Mucosa of rectum (tissue), 2 donors: ENCODE results near the gene SECISBP2.
A peak's percentile ranks its signal among the peaks of the same experiment; 100 is the strongest.
"Not testable (repeated sequence)": the region's sequence is repeated elsewhere in the genome, so short reads cannot be mapped to it uniquely, and the experiment has no call there.

Experiments
- H3K27ac ChIP-seq, 2 donors: one replicate each; pipeline ENCODE4 v1.7.0; 2013; ENCODE audit warnings: inconsistent platforms in 2 of 2, low read depth in 2 of 2, low read length in 2 of 2
- H3K27me3 ChIP-seq, 2 donors: one replicate each; pipeline ENCODE4 v1.7.0; 2013; ENCODE audit warnings: low read length in 2 of 2; ENCODE audit not compliant: control insufficient read depth in 2 of 2, insufficient read depth in 2 of 2
- H3K36me3 ChIP-seq, 2 donors: one replicate each; pipeline ENCODE4 v1.7.0; 2013; ENCODE audit warnings: low read length in 2 of 2; ENCODE audit not compliant: control insufficient read depth in 2 of 2, insufficient read depth in 2 of 2
- H3K4me1 ChIP-seq, 2 donors: one replicate each; pipeline ENCODE4 v1.7.0; 2013; ENCODE audit warnings: low read length in 2 of 2, mild to moderate bottlenecking in 1 of 2; ENCODE audit not compliant: control insufficient read depth in 2 of 2, insufficient read depth in 2 of 2
- H3K4me3 ChIP-seq, 2 donors: one replicate each; pipeline ENCODE4 v1.7.0; 2013; ENCODE audit warnings: low read length in 2 of 2
- H3K9ac ChIP-seq, 2 donors: one replicate each; pipeline ENCODE4 v1.7.0; 2013; ENCODE audit warnings: low read length in 2 of 2, low read depth in 1 of 2, mild to moderate bottlenecking in 1 of 2
- H3K9me3 ChIP-seq, 2 donors: one replicate each; pipeline ENCODE4 v1.7.0; 2013; ENCODE audit warnings: low read length in 2 of 2; ENCODE audit not compliant: control insufficient read depth in 2 of 2
- donor health status: healthy.
- donor health status: Normal muscosa, but diverticular disease.

SECISBP2 gene, protein sequence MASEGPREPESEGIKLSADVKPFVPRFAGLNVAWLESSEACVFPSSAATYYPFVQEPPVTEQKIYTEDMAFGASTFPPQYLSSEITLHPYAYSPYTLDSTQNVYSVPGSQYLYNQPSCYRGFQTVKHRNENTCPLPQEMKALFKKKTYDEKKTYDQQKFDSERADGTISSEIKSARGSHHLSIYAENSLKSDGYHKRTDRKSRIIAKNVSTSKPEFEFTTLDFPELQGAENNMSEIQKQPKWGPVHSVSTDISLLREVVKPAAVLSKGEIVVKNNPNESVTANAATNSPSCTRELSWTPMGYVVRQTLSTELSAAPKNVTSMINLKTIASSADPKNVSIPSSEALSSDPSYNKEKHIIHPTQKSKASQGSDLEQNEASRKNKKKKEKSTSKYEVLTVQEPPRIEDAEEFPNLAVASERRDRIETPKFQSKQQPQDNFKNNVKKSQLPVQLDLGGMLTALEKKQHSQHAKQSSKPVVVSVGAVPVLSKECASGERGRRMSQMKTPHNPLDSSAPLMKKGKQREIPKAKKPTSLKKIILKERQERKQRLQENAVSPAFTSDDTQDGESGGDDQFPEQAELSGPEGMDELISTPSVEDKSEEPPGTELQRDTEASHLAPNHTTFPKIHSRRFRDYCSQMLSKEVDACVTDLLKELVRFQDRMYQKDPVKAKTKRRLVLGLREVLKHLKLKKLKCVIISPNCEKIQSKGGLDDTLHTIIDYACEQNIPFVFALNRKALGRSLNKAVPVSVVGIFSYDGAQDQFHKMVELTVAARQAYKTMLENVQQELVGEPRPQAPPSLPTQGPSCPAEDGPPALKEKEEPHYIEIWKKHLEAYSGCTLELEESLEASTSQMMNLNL

DNA sequence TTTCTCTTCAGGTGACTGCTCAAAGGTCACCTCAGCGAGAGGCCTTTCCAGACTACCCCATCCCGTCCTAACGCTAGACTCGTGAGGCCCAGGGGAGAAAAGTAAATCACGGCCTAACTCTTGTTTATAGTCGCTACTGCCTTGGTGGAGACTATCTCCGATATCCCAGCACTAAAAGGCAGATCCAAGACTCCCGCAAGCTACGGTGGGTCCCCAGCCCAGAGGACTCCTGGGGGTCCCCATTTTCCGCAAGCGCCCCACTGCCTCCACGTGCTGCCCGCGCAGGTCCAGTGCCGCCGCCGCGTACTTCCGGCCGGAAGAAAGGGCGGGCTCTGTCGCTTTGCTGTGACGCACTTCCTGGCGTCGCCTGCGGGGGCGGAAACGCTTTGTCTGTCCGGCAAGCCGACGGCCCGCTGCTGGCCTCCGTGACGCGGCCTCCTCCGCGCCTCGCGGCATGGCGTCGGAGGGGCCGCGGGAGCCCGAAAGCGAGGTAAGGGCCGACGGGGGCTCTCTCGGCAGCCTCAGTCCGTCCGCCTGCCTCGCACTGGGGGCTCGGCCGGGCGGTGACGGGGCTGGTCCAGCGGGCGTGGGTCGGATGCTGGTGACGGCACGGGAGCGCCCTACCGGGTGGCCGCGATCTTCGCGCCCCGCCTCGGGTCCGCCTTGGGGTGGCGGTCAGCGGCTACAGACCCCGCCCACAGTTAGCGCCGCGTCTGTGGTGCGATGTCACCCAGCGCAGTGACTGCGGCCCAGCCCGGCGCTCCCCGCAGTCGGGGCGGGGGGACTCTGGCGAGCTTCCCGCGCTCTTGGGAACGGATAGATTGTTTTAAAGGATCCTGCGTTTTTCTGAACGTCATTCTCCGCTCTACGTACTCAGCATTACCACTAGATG is at the start of gene SECISBP2:
TSS of gene SECISBP2 (plus strand) at position 378 of the 892 bp plus-strand sequence. CDS start at position 455, 77 bp downstream.
- H3K4me3 ChIP-seq: peak within 1 kb of the TSS; percentile 75 to 91
- peaks cover 18% of the 10 kb centered on the region in 2 donors for H3K4me1 ChIP-seq
- peak within 1 kb of the TSS; percentile 99 to 100 for H3K27ac ChIP-seq
- no peaks in the 10 kb centered on the region for H3K27me3 ChIP-seq
- H3K9ac ChIP-seq: peak within 1 kb of the TSS; percentile 94 to 98
- H3K9me3 ChIP-seq: no peaks in the 10 kb centered on the region
- peaks cover 4 to 5% of the 10 kb centered on the region in 2 donors for H3K36me3 ChIP-seq

DNA sequence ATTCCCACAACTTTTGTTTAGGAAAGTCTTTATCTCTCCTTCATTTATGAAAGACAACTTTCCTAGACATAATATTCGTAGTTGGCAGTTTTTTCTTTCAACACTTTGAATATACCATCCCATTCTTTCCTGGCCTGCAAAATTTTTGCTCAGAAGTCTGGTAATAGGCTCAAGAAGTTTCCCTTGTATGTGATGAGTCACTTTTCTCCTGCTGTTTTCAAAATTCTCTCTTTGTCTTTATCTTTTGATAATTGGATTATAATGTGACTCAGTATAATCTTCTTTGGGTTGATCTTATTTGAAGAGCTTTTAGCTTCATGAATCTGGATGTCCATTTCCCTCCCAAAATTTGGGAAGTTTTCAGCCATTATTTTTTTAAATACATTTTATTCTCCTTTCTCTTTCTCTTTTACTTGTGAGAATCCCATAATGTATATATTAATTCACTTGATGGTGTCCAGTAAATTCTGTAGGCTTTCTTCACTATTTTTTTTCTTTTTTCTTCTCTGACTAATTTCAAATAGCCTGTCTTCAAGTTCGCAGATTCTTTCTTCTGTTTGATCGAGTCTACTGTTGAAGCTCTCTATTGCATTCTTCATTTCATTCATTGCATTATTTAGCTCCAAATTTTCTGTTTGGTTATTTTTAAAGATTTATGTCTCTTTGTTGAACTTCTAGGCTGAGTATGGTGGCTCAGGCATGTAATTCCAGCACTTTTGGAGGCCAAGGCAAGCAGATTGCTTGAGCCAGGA is 44.6 kb upstream of the SECISBP2 start:
- H3K9me3 ChIP-seq: peaks cover 2 to 9% of the 10 kb centered on the region in 2 donors
- no peak overlapping the region for H3K4me3 ChIP-seq

DNA sequence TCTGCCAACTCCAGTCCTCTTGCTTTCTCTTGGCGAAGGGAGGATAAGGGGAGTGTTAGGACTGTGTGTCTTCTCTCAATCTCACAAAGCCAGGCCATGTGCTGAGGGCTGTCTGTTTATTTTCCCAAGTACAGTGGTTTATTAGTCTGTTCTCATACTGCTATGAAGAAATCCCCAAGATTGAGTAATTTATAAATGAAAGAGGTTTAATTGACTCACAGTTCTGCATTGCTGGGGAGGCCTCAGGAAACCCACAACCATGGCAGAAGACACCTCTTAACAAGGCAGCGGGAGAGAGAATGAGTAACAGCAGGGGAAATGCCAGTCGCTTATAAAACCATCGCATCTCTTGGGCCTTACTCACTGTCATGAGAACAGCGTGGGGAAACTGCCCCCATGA is 43.5 kb upstream of the SECISBP2 start:
- Histone ChIP-seq H3K36me3 (no peaks in the 10 kb centered on the region), H3K9ac (no peak overlapping the region), H3K9me3 (peaks cover 2 to 9% of the 10 kb centered on the region in 2 donors), H3K4me1 (no peaks in the 10 kb centered on the region), H3K27me3 (no peaks in the 10 kb centered on the region), H3K27ac (no peak overlapping the region), H3K4me3 (no peak overlapping the region)

More for the DNA sequence above, 44.6 kb upstream of the SECISBP2 start:
- no peak overlapping the region for H3K27ac ChIP-seq
- H3K9ac ChIP-seq: no peak overlapping the region
- H3K27me3 ChIP-seq: no peaks in the 10 kb centered on the region
- H3K36me3 ChIP-seq: no peaks in the 10 kb centered on the region
- H3K4me1 ChIP-seq: no peaks in the 10 kb centered on the region

DNA sequence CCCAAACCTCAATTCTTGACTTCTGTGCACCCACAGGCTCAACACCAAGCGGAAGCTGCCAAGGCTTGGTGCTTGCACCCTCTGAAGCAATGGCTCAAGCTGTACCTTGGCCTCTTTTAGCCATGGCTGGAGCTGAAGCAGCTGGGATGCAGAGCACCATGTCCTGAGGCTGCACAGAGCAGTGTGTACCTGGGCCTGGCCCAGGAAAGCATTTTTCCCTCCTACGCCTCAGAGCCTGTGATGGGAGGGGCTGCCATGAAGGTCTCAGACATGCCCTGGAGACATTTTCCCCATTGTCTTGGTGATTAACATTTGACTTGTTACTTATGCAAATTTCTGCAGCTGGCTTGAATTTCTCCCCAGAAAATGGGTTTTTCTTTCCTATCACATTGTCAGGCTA is 42.3 kb upstream of the SECISBP2 start:
- H3K4me3 ChIP-seq, H3K9me3 ChIP-seq, H3K9ac ChIP-seq, H3K27ac ChIP-seq, H3K27me3 ChIP-seq, H3K36me3 ChIP-seq, H3K4me1 ChIP-seq: not testable (repeated sequence)

DNA sequence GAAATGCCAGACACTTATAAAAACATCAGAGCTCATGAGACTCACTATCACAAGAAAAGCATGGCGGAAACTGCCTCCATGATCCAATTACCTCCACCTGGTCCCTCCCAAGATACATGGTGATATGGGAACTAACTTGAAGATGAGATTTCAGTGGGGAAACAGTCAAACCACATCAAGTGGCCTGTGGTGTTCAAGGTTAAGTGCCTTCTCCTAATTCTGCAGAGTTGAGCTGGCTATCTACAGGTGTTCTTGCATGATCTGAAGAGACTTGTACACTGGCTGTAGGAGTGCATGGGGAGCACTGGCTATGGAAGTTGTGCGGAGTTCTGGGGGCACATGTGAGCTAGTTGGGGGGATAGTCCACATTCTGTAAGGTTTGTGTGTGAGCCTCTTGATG is 41.3 kb upstream of the SECISBP2 start:
- Histone ChIP-seq H3K9me3 (peaks cover 2 to 9% of the 10 kb centered on the region in 2 donors), H3K4me3 (no peak overlapping the region), H3K9ac (no peak overlapping the region), H3K27me3 (no peaks in the 10 kb centered on the region), H3K36me3 (no peaks in the 10 kb centered on the region), H3K4me1 (no peaks in the 10 kb centered on the region), H3K27ac (no peak overlapping the region)

DNA sequence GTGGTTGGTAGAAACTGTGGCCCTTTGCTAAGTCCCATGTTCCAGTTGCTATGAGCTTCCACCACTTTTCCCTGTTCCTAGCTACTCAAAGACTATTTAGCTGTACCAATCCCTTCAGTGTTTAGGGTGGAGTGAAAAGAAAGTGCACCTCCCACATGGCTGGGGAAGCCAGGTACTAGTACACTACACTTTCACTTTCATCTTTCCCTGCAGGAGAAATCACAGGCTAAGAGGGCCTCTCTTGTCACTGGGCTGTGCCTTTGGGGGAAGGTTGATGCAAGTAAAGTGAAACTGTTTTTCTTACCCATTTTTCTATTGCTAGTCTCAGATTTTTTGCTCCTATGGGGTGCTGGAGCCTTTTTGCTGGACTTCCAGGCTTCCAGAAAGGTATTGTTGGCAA is 40.8 kb upstream of the SECISBP2 start:
- no peak overlapping the region for H3K27ac ChIP-seq
- H3K4me1 ChIP-seq: no peaks in the 10 kb centered on the region
- H3K9ac ChIP-seq: no peak overlapping the region
- no peaks in the 10 kb centered on the region for H3K27me3 ChIP-seq
- H3K4me3 ChIP-seq: no peak overlapping the region
- no peaks in the 10 kb centered on the region for H3K36me3 ChIP-seq
- H3K9me3 ChIP-seq: peaks cover 2 to 9% of the 10 kb centered on the region in 2 donors

DNA sequence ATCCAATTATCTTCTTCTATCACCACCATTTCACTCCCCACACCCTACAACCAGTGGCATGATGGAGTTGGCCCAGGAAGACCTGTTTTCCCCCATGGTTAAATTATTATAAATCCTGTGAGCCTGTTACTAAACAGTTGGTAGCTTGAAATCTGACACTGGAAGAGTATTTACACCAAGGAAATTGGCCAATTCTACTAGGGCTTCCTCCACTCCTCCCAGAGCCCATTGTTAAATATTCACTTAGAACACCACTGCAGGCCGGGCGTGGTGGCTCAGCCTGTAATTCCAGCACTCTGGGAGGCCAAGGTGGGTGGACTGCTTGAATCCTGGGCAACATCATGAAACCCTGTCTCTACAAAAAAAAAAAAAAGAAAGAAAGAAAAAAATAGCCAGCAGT is 39.7 kb upstream of the SECISBP2 start:
- no peak overlapping the region for H3K27ac ChIP-seq
- no peaks in the 10 kb centered on the region for H3K4me1 ChIP-seq
- no peak overlapping the region for H3K4me3 ChIP-seq
- H3K36me3 ChIP-seq: no peaks in the 10 kb centered on the region
- H3K9me3 ChIP-seq: peaks cover 0 to 9% of the 10 kb centered on the region in 2 donors
- no peaks in the 10 kb centered on the region for H3K27me3 ChIP-seq
- no peak overlapping the region for H3K9ac ChIP-seq

DNA sequence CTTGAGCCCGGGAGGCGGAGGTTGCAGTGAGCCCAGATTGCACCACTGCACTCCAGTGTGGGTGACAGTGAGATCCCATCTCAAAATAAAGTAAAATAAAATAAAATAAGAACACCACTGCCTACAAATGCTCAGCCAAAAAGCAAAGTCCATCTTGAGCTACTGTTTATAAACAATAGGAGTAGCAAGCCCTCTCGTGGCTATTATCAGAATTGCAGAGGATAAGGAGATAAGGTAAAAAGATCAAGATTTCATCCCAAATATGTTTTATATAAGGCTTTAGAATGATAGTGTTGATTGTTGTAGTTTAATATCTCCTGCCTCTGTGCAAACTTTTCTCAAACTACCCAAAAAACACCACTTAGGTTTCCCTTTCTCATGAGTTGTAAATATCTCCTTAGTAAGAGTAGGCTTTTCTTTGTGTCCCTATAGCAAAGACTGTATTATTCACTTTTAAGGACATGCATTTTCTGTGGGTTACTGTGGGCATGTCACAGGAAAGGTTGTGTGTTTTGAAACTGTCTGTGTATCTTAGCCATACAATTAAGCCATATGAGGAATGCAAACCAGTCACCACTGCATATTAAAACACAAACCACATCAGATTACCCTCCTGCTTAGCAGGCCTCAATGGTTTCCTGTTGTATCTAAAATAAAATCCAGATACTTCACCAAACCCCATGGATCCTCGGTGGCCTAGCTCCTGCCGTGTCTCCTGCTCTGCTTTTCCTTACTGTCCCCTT is 39.1 kb upstream of the SECISBP2 start:
- Histone ChIP-seq H3K9ac (no peak overlapping the region), H3K9me3 (peaks cover 0 to 5% of the 10 kb centered on the region in 2 donors), H3K36me3 (no peaks in the 10 kb centered on the region), H3K4me3 (no peak overlapping the region), H3K27me3 (no peaks in the 10 kb centered on the region), H3K4me1 (no peaks in the 10 kb centered on the region), H3K27ac (no peak overlapping the region)

DNA sequence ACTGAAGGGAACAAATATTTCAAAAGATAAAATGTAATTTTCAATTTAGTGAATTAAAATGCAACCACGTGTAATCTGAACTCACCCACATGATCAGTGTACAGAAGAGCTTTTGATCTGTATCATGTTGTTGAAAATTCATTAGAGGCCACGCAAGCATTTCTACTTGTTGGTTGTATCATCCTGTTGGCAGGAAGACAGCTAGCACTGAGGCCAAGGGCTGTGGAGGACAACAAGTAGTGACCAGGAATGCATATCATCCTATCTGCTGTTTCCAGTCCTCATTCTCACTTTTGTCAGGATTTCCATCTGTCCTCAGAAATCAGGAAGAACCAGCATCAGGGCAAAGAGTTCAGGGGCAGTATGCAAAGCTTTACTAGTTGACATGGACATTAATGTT is 37.2 kb upstream of the SECISBP2 start:
- H3K4me1 ChIP-seq: no peaks in the 10 kb centered on the region
- H3K36me3 ChIP-seq: no peaks in the 10 kb centered on the region
- no peak overlapping the region for H3K9ac ChIP-seq
- H3K9me3 ChIP-seq: no peaks in the 10 kb centered on the region
- no peak overlapping the region for H3K27ac ChIP-seq
- H3K27me3 ChIP-seq: no peaks in the 10 kb centered on the region
- H3K4me3 ChIP-seq: no peak overlapping the region
